GM19238 (cell line): ENCODE results near the gene CLECL1.
"Not testable (repeated sequence)": the region's sequence is repeated elsewhere in the genome, so short reads cannot be mapped to it uniquely, and the experiment has no call there.

Source experiments
- DNase-seq: peaks from one replicate; pipeline ENCODE4 v3.0.0; 2011; ENCODE audit warnings: low spot score; ENCODE audit not compliant: insufficient read length

The CLECL1 gene

GRCh38 chr12:9697619-9698018 is 35.3 kb downstream of the CLECL1 start:
- DNase-seq = no peak

- not testable (repeated sequence) for DNase-seq
Observed at GRCh38 chr12:9695661-9696060, 37.2 kb downstream of the CLECL1 start.

DNA sequence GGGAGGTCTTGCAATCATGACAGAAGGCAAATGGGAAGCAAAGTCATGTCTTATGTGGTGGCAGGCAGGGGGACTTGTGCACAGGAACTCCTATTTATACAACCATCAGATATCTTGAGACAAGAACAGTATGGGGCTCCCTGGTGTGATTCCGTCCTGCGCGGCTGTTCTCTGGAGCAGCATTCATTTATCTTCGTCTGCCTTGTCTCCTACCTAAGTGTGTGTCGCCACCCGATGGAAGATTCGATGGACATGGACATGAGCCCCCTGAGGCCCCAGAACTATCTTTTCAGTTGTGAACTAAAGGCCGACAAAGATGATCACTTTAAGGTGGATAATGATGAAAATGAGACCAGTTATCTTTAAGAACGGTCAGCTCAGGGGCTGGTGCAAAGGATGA is 37.7 kb downstream of the CLECL1 start:
- not testable (repeated sequence) for DNase-seq

DNA sequence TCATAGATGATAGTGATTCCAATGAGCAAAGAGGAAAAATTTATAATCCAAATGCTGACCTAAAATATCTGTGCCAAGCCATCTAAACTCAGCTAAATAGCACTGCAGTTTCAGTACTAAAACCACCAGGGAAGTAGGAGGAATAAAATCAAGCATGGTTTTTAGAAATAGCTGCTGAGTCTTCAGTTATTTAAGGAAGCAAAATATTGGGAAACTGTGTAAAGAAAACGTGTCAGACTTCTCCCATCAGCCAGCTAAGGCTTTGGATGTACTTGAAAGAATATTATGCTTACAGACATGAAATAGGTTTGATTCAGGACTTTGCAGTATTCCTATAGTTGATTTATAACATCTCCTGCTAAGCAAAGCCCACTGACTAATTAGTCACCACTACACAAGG is 38.7 kb downstream of the CLECL1 start:
- no peak for DNase-seq

- DNase-seq = no peak
Observed at GRCh38 chr12:9692909-9693308, 40.0 kb downstream of the CLECL1 start.

- no peak for DNase-seq
Observed at GRCh38 chr12:9687228-9687627, 45.7 kb downstream of the CLECL1 start.

DNA sequence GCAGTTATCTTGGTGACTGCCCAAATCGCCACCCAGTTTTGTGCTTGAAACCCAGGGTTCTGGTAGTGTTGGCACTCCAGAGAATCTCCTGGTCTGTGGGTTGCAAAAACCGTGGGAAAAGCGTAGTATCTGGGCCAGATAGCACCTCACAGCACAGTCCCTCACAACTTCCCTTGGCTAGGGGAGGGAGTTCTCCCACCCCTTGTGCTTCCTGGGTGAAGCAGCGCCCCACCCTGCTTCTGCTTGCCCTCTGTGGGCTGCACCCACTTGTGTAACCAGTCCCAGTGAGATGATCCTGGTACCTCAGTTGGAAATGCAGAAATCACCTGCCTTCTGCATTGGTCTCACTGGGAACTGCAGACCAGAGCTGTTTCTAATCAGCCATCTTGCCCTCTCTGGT is 47.0 kb downstream of the CLECL1 start:
- no peak for DNase-seq

GRCh38 chr12:9685366-9685765 is 47.5 kb downstream of the CLECL1 start:
- DNase-seq = not testable (repeated sequence)

GRCh38 chr12:9682949-9683348 is 49.9 kb downstream of the CLECL1 start:
- DNase-seq = not testable (repeated sequence)

DNA sequence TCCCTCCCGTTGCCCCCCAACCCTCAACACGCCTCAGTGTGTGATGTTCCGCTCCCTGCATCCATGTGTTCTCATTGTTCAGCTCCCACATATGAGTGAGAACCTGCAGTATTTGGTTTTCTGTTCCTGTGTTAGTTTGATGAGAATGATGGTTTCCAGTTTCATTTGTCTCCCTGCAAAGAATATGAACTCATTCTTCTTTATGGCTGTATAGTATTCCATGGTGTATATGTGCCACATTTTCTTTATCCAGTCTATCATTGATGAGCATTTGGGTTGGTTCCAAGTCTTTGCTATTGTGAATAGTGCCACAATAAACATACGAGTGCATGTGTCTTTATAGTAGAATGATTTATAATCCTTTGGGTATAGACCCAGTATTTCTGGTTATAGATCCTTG is 50.4 kb downstream of the CLECL1 start:
- DNase-seq = not testable (repeated sequence)

GRCh38 chr12:9674226-9674590 is 58.7 kb downstream of the CLECL1 start:
- DNase-seq = no peak

GRCh38 chr12:9673404-9674225 is 59.3 kb downstream of the CLECL1 start:
- no peak for DNase-seq
